Activated effector memory CD4-positive, alpha-beta T cell treated with Interleukin-2 at 50 U/mL for 16 hours (primary cell): ENCODE results near the gene SH3GLB2.
"Not testable (repeated sequence)": the region's sequence is repeated elsewhere in the genome, so short reads cannot be mapped to it uniquely, and the experiment has no call there.

ENCODE experiments used
- DNase-seq: peaks from one replicate; pipeline ENCODE4 v3.0.0-alpha.2; 2020

SH3GLB2 gene

GRCh38 chr9:129052592-129052991 lies 24.5 kb upstream of the SH3GLB2 start:
- no peak for DNase-seq

- DNase-seq = no peak
Observed at GRCh38 chr9:129042016-129042415, 13.9 kb upstream of the SH3GLB2 start.

- no peak for DNase-seq
Observed at GRCh38 chr9:129040113-129040643, 12.0 kb upstream of the SH3GLB2 start.

- no peak for DNase-seq
Observed at GRCh38 chr9:129038109-129038852, 10.2 kb upstream of the SH3GLB2 start.

GRCh38 chr9:129037767-129038098 lies 9.6 kb upstream of the SH3GLB2 start:
- DNase-seq = no peak

GRCh38 chr9:129036923-129037766 lies 9.0 kb upstream of the SH3GLB2 start:
- no peak for DNase-seq

- peak; percentile 91 for DNase-seq
Observed at GRCh38 chr9:129036241-129036922, 8.3 kb upstream of the SH3GLB2 start, which contains the start of gene MIGA2. MIGA2 (plus strand) TSS chr9:129036626; CDS start chr9:129040595, 3,969 bp downstream.

GRCh38 chr9:129035838-129036237 lies 7.7 kb upstream of the SH3GLB2 start:
- DNase-seq = not testable (repeated sequence)

- DNase-seq = no peak
Observed at GRCh38 chr9:129033216-129033615, 5.1 kb upstream of the SH3GLB2 start.

- DNase-seq = no peak
Observed at GRCh38 chr9:129032541-129033159, 4.5 kb upstream of the SH3GLB2 start.

GRCh38 chr9:129031514-129031913 lies 3.4 kb upstream of the SH3GLB2 start:
- DNase-seq = no peak

GRCh38 chr9:129030191-129030590 lies 2.1 kb upstream of the SH3GLB2 start:
- no peak for DNase-seq

GRCh38 chr9:129027685-129028191 lies 393 bp downstream of the SH3GLB2 start:
- DNase-seq = peak; percentile 78

- DNase-seq = no peak
Observed at GRCh38 chr9:129027224-129027684, 877 bp downstream of the SH3GLB2 start.

- no peak for DNase-seq
Observed at GRCh38 chr9:129026442-129027223, 1.5 kb downstream of the SH3GLB2 start.

GRCh38 chr9:129023908-129024233 lies 4.3 kb downstream of the SH3GLB2 start:
- no peak for DNase-seq

GRCh38 chr9:129023036-129023907 lies 4.9 kb downstream of the SH3GLB2 start:
- DNase-seq = no peak

- no peak for DNase-seq
Observed at GRCh38 chr9:129022037-129022436, 6.1 kb downstream of the SH3GLB2 start.

- no peak for DNase-seq
Observed at GRCh38 chr9:129021091-129021490, 7.0 kb downstream of the SH3GLB2 start.

- DNase-seq = no peak
Observed at GRCh38 chr9:129014608-129015007, 13.5 kb downstream of the SH3GLB2 start.

GRCh38 chr9:129014124-129014523 lies 14.0 kb downstream of the SH3GLB2 start:
- no peak for DNase-seq
